GM21515 (cell line): ENCODE data around the gene ENO2.

Experiments
- ATAC-seq: cut with Tn5 transposase; IDR thresholded peaks from one replicate; pipeline ENCODE4 v1.9.1; 2021; ENCODE audit not compliant: unreplicated experiment

The ENO2 gene

GRCh38 chr12:6959058-6959804 is 44.9 kb downstream of the ENO2 start:
- peak; percentile 45 for ATAC-seq

DNA sequence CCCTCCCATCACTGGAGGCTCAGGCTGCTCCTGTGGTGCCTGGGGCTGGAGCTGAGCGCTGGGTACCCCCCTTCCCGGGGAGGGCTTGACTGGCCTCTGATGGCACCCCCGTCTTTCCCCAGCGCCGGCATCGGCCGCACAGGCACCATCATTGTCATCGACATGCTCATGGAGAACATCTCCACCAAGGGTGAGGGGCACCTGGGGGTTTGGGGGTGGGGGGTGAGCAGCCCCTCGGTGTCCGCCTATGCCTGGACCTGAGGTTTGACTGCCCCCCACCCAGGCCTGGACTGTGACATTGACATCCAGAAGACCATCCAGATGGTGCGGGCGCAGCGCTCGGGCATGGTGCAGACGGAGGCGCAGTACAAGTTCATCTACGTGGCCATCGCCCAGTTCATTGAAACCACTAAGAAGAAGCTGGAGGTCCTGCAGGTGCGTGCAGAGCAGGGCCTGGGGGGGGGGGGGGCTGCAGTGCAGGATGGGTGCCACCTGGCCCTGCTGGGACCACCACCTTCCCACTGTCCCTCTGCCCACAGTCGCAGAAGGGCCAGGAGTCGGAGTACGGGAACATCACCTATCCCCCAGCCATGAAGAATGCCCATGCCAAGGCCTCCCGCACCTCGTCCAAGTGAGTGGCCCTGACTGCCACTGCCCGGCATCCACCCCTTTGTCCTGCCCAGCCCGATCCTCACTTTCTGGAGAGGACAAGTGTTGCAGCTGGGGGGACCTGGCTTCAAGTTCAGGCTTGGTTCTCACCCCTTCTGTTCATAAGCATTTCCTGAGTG is 45.6 kb downstream of the ENO2 start:
- no peak for ATAC-seq

- ATAC-seq: peak; percentile 21
These were observed 46.4 kb downstream of the ENO2 start for GRCh38 chr12:6960593-6961277.

- ATAC-seq: no peak
These were observed 46.9 kb downstream of the ENO2 start for GRCh38 chr12:6961278-6961694.

GRCh38 chr12:6961695-6962284 is 47.4 kb downstream of the ENO2 start:
- ATAC-seq: no peak

- no peak for ATAC-seq
These were observed 48.1 kb downstream of the ENO2 start for GRCh38 chr12:6962285-6963015.

DNA sequence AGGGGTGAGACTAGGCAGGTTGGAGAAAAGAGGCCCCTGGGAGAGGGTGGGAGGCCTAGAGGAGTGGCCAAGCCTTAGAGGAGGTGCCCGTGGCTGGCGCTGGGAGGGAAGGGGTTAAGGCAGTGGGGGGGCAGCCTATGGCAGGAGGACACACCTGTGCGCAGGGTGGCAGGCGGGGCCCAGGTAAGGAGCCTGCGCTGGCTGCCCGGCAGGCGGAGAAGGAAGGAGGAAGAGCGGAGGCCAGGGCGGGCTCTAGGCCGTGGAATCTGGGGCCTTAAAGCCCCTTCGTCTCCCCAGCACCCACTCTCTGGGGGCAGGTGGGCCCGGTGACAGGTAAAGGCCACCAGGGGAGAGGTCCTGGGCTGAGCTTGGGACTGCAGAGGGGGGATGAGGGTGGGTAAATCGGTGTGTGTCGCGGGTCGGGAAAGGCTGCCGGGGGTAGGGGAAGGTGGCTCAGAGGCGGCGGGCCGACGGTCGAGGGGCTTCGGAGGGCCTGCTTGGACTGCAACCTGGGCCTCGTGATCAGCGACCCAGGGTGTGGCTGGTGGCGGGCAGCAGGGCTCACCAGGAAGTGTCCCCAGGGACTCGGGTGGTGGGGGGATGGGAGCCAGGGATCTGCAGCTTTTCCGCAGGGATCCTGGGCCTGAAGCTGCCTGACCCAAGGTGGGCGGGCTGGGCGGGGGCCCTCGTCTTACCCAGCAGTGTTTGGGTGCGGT is 48.8 kb downstream of the ENO2 start:
- ATAC-seq: no peak

GRCh38 chr12:6963791-6964413 is 49.5 kb downstream of the ENO2 start:
- no peak for ATAC-seq

GRCh38 chr12:6964605-6965025 is 50.2 kb downstream of the ENO2 start:
- ATAC-seq: no peak

- ATAC-seq: no peak
These were observed 50.8 kb downstream of the ENO2 start for GRCh38 chr12:6965026-6965661.

GRCh38 chr12:6965714-6966113 is 51.3 kb downstream of the ENO2 start:
- ATAC-seq: no peak

- ATAC-seq: no peak
These were observed 52.0 kb downstream of the ENO2 start for GRCh38 chr12:6966351-6966750.

- ATAC-seq: no peak
These were observed 53.3 kb downstream of the ENO2 start for GRCh38 chr12:6967651-6968100.

GRCh38 chr12:6968426-6968825 is 54.0 kb downstream of the ENO2 start:
- no peak for ATAC-seq

DNA sequence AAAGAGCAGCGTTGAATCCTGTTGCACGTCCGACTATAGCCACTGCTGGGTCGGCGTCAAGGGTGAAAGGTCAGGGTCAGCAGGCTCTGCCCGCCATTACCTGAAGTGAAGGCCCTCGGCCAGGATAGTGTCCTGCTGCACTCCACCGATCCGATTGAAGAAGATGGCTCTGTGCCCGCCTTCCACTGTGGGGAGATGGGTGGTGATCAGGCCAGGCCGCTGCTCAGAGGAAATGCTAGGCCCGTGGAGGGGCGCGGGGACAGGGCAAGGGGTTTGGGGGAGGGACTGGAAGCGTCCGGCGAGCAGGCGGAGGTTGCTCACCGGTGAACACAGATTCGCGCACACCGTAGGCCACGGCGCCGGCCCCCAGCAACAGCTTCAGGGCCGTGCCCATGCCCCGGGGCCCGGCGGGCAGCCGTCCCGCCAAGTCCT is 55.7 kb downstream of the ENO2 start:
- ATAC-seq: peak; percentile 39
